ENCODE data around the gene RAB35.

- TF ChIP-seq CTCF (conservative IDR thresholded peaks at IDR 0.05; ENCODE audit: low read depth, low read length) (no peak), EZH2 (IDR thresholded peaks at IDR 0.05; ENCODE audit: borderline replicate concordance, low read depth, low read length, poor library complexity, severe bottlenecking) (no peak)
These were observed 4.8 kb upstream of the RAB35 start for GRCh38 chr12:120121343-120121742.

Data from A673 (cell line).